Chondrocyte (in vitro differentiated cells): ENCODE results near the gene ARL6IP6. TPM values are rescaled to one million over a fixed set of nuclear protein-coding genes. Genes with fewer than 3 reads are reported as not detected.
"Not testable (repeated sequence)": the region's sequence is repeated elsewhere in the genome, so short reads cannot be mapped to it uniquely, and the experiment has no call there.

Source experiments
- DNase-seq: peaks from one replicate; pipeline ENCODE4 v3.0.0; 2021; ENCODE audit warnings: mixed read lengths, low spot score
- H3K27ac Mint-ChIP-seq: one replicate; pipeline ENCODE4 v1.8.0; 2021; ENCODE audit warnings: mild to moderate bottlenecking, moderate library complexity, mixed read lengths; ENCODE audit not compliant: unreplicated experiment
- H3K27me3 Mint-ChIP-seq: 2 replicates; pipeline ENCODE4 v1.8.0; 2021; ENCODE audit warnings: low read depth, mixed read lengths
- H3K36me3 Mint-ChIP-seq: 2 replicates; pipeline ENCODE4 v1.8.0; 2021; ENCODE audit warnings: low read depth, mixed read lengths
- H3K4me1 Mint-ChIP-seq: 2 replicates; pipeline ENCODE4 v1.8.0; 2021; ENCODE audit warnings: low read depth, mild to moderate bottlenecking, mixed read lengths
- H3K4me3 Mint-ChIP-seq: one replicate; pipeline ENCODE4 v1.8.0; 2021; ENCODE audit warnings: mild to moderate bottlenecking, moderate library complexity, mixed read lengths; ENCODE audit not compliant: unreplicated experiment
- H3K9me3 Mint-ChIP-seq: 2 replicates; pipeline ENCODE4 v1.8.0; 2021; ENCODE audit warnings: low read depth, mixed read lengths
- CTCF ChIP-seq: fragments of 200-600 bp; sonication (generic); IDR thresholded peaks from 2 replicates; pipeline ENCODE4 v1.5.0; 2021; ENCODE audit warnings: antibody characterized with exemption, mild to moderate bottlenecking, moderate library complexity
- total RNA-seq: library from RNA; stranded (reverse); gene quantifications from 3 replicates; pipeline ENCODE4 v1.2.1, GENCODE V29; 2021

Gene ARL6IP6
- total RNA-seq, 1 donor from 2014 or later = 17.6 TPM

GRCh38 chr2:152720794-152721193 is 2.4 kb downstream of the ARL6IP6 start:
- Mint-ChIP-seq H3K4me1 (peaks cover 43% of the 10 kb centered on the region), H3K9me3 (no peaks in the 10 kb centered on the region), H3K4me3 (no peak overlapping the region), H3K36me3 (peaks cover 5% of the 10 kb centered on the region), H3K27ac (no peak overlapping the region), H3K27me3 (no peaks in the 10 kb centered on the region)
- no peak for DNase-seq
- no peak for TF ChIP-seq CTCF

- H3K9me3 Mint-ChIP-seq, H3K36me3 Mint-ChIP-seq, DNase-seq, H3K4me3 Mint-ChIP-seq, H3K27me3 Mint-ChIP-seq, H3K27ac Mint-ChIP-seq: not testable (repeated sequence)
- H3K4me1 Mint-ChIP-seq = peaks cover 33% of the 10 kb centered on the region
Observed at GRCh38 chr2:152722639-152723038, 4.2 kb downstream of the ARL6IP6 start.

GRCh38 chr2:152723918-152724317 is 5.5 kb downstream of the ARL6IP6 start:
- H3K4me3 Mint-ChIP-seq = no peak overlapping the region
- DNase-seq = no peak
- peaks cover 2% of the 10 kb centered on the region for H3K36me3 Mint-ChIP-seq
- no peaks in the 10 kb centered on the region for H3K9me3 Mint-ChIP-seq
- peaks cover 33% of the 10 kb centered on the region for H3K4me1 Mint-ChIP-seq
- H3K27me3 Mint-ChIP-seq = no peaks in the 10 kb centered on the region
- no peak overlapping the region for H3K27ac Mint-ChIP-seq
- no peak for TF ChIP-seq CTCF

GRCh38 chr2:152729844-152730243 is 11.4 kb downstream of the ARL6IP6 start:
- H3K27me3 Mint-ChIP-seq = no peaks in the 10 kb centered on the region
- no peaks in the 10 kb centered on the region for H3K36me3 Mint-ChIP-seq
- no peak overlapping the region for H3K27ac Mint-ChIP-seq
- no peak for DNase-seq
- no peak for TF ChIP-seq CTCF
- no peak overlapping the region for H3K4me3 Mint-ChIP-seq
- H3K4me1 Mint-ChIP-seq = peaks cover 4% of the 10 kb centered on the region
- H3K9me3 Mint-ChIP-seq = no peaks in the 10 kb centered on the region

GRCh38 chr2:152730591-152731333 is 12.3 kb downstream of the ARL6IP6 start:
- H3K27ac Mint-ChIP-seq = no peak overlapping the region
- H3K27me3 Mint-ChIP-seq = no peaks in the 10 kb centered on the region
- no peak overlapping the region for H3K4me3 Mint-ChIP-seq
- no peak for TF ChIP-seq CTCF
- no peak for DNase-seq
- H3K9me3 Mint-ChIP-seq = no peaks in the 10 kb centered on the region
- no peaks in the 10 kb centered on the region for H3K4me1 Mint-ChIP-seq
- no peaks in the 10 kb centered on the region for H3K36me3 Mint-ChIP-seq

- not testable (repeated sequence) for H3K9me3 Mint-ChIP-seq, H3K4me1 Mint-ChIP-seq, H3K27me3 Mint-ChIP-seq, H3K36me3 Mint-ChIP-seq, H3K4me3 Mint-ChIP-seq, DNase-seq, H3K27ac Mint-ChIP-seq
Observed at GRCh38 chr2:152737509-152737908, 19.1 kb downstream of the ARL6IP6 start.
